Lung (tissue), 12 donors: ENCODE results near the gene DNAJB12. TPM values are rescaled to one million over a fixed set of nuclear protein-coding genes. Genes with fewer than 3 reads are reported as not detected.

Experiments
- ATAC-seq: fragments of 200-7000 bp; cut with Tn5 transposase; one replicate; pipeline ENCODE4 v1.9.1; 2020; ENCODE audit warnings: moderate number of reproducible peaks; ENCODE audit not compliant: insufficient read depth, low FRiP score
- DNase-seq, 3 donors: peaks; one replicate each; pipeline ENCODE4 v3.0.0-alpha.2; 2013 to 2017
- H3K27ac ChIP-seq, 2 donors: one replicate each; pipeline ENCODE4 v1.5.1; 2013; ENCODE audit warnings: mild to moderate bottlenecking in 2 of 2, moderate library complexity in 2 of 2, control low read depth in 1 of 2, inconsistent platforms in 1 of 2, low read depth in 1 of 2, low read length in 1 of 2
- H3K27me3 ChIP-seq, 3 donors: one replicate each; pipeline ENCODE4 v1.5.1; 2013; ENCODE audit warnings: low read length in 2 of 3; ENCODE audit not compliant: control insufficient read depth in 3 of 3, insufficient read depth in 3 of 3
- H3K36me3 ChIP-seq, 4 donors: one replicate each; pipeline ENCODE4 v1.5.1; 2013; ENCODE audit warnings: low read length in 4 of 4, mild to moderate bottlenecking in 1 of 4, moderate library complexity in 1 of 4; ENCODE audit not compliant: control insufficient read depth in 4 of 4, insufficient read depth in 4 of 4
- H3K4me1 ChIP-seq, 5 donors: one replicate each; pipeline ENCODE4 v1.5.1; 2013; ENCODE audit warnings: low read length in 5 of 5, mild to moderate bottlenecking in 2 of 5, moderate library complexity in 1 of 5; ENCODE audit not compliant: control insufficient read depth in 5 of 5, insufficient read depth in 5 of 5
- H3K4me3 ChIP-seq: one replicate; pipeline ENCODE4 v1.5.1; 2013; ENCODE audit warnings: mild to moderate bottlenecking, control low read depth, moderate library complexity
- H3K9ac ChIP-seq, 2 donors: one replicate each; pipeline ENCODE4 v1.5.1; 2013; ENCODE audit warnings: low read length in 2 of 2, control low read depth in 1 of 2; ENCODE audit not compliant: insufficient read depth in 1 of 2
- H3K9me3 ChIP-seq, 4 donors: one replicate each; pipeline ENCODE4 v1.5.1; 2013; ENCODE audit warnings: low read length in 3 of 4, mild to moderate bottlenecking in 1 of 4, moderate library complexity in 1 of 4; ENCODE audit not compliant: control insufficient read depth in 4 of 4, insufficient read depth in 3 of 4
- WGBS, 2 donors: extraction: QIAGEN DNeasy Blood & Tissue Kit; methylation state at CpG; one replicate each; pipeline ENCODE4 v1.1.7; 2013; 5-methylcytosine and 5-hydroxymethylcytosine counted together
- polyA plus RNA-seq, 2 donors: library from polyadenylated mRNA; stranded (reverse); fragments of 200-250 nt; gene quantifications; one replicate each; pipeline ENCODE4 v1.2.1, GENCODE V29; 2013
- total RNA-seq, 2 donors: library from RNA; depleted of rRNA in 1 of 2; stranded (reverse); fragments of >200 nt in 1 of 2; gene quantifications; one replicate each; pipeline ENCODE4 v1.2.1, GENCODE V29; 2014 to 2021
- TF ChIP-seq, protein P1 (sequence below): IDR thresholded peaks from 2 replicates; pipeline ENCODE4 v1.5.1; 2012; ENCODE audit warnings: mild to moderate bottlenecking; ENCODE audit errors: control extremely low read depth, extremely low read depth
- donor health status: control.
- donor health status: control.
- donor health status: Bipolar disorder and iron deficiency.
- donor health status: healthy.
- donor health status: DM: yes; HTN: yes; CAD: no.

DNAJB12 gene
- total and polyA plus RNA-seq, 4 donors = 30.0 to 38.7 (median 32.1) TPM

- Histone ChIP-seq H3K9me3 (no peaks in the 10 kb centered on the region), H3K4me3 (no peak overlapping the region), H3K27me3 (no peaks in the 10 kb centered on the region), H3K36me3 (no peaks in the 10 kb centered on the region), H3K9ac (no peak overlapping the region), H3K27ac (peak overlapping the region; percentile 46 to 80), H3K4me1 (peaks cover 21 to 56% (median 36%) of the 10 kb centered on the region in 5 donors)
- no peak for DNase-seq
- TF ChIP-seq, protein P1, sequence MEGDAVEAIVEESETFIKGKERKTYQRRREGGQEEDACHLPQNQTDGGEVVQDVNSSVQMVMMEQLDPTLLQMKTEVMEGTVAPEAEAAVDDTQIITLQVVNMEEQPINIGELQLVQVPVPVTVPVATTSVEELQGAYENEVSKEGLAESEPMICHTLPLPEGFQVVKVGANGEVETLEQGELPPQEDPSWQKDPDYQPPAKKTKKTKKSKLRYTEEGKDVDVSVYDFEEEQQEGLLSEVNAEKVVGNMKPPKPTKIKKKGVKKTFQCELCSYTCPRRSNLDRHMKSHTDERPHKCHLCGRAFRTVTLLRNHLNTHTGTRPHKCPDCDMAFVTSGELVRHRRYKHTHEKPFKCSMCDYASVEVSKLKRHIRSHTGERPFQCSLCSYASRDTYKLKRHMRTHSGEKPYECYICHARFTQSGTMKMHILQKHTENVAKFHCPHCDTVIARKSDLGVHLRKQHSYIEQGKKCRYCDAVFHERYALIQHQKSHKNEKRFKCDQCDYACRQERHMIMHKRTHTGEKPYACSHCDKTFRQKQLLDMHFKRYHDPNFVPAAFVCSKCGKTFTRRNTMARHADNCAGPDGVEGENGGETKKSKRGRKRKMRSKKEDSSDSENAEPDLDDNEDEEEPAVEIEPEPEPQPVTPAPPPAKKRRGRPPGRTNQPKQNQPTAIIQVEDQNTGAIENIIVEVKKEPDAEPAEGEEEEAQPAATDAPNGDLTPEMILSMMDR = no peak
- ATAC-seq = no peak
- WGBS, 2 donors = 54 to 65% methylated on average over 12 of the region's 12 CpGs
Measured at GRCh38 chr10:72316748-72317435, 37.8 kb downstream of the DNAJB12 start.

GRCh38 chr10:72316386-72316700 lies 38.4 kb downstream of the DNAJB12 start:
- Histone ChIP-seq H3K4me3 (no peak overlapping the region), H3K36me3 (no peaks in the 10 kb centered on the region), H3K9me3 (no peaks in the 10 kb centered on the region), H3K9ac (no peak overlapping the region), H3K27me3 (no peaks in the 10 kb centered on the region), H3K4me1 (peaks cover 20 to 50% (median 33%) of the 10 kb centered on the region in 5 donors), H3K27ac (peak overlapping the region; percentile 46 to 80)
- WGBS, 2 donors = 27 to 55% methylated on average over 3 of the region's 3 CpGs
- DNase-seq (no peak), ATAC-seq (no peak)
- TF ChIP-seq, protein P1 = no peak

DNA sequence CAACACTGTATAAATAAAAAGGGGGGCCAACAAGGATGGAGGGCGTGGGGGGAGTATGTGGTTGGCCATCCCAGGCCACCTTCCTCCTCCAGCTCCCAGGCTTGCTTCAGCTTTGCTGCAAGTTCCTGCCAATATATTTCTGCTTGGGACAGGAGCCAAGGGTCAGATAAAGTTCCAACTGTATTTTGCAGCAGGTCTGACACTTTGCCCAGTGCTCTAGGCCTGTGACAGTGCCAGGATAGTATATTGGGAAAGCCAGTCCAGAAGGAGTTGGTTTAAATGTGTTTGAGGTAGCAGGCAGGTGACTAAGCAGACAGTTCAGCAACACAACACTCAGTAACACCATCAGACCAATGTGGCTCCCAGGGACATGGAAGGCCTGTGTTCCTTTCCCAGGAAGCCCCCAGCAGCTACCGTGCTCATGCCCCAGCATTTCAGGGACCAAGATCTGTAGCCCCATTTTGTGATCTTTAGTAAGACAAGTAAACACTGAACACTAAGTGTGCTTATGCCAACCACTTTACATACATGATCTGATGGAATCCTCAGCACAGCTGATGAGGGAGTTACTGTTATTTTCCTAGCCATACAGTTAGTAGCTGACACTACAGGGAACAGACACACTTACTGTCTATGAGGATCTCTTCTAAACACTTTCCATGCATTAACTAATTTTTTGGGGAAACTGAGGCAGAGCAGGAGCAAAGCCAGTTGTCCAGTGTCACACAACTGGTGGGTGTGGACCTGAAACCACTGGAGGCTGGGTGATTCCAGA lies 38.9 kb downstream of the DNAJB12 start:
- Histone ChIP-seq H3K36me3 (no peaks in the 10 kb centered on the region), H3K4me1 (peaks cover 15 to 46% (median 32%) of the 10 kb centered on the region in 5 donors), H3K4me3 (no peak overlapping the region), H3K9me3 (no peaks in the 10 kb centered on the region), H3K9ac (no peak overlapping the region), H3K27ac (peak overlapping the region; percentile 46 to 80), H3K27me3 (no peaks in the 10 kb centered on the region)
- peak; percentile 83 to 96 (median 87) for DNase-seq
- TF ChIP-seq, protein P1 = no peak
- ATAC-seq = peak; percentile 20
- 12 to 14% methylated on average over 2 of the region's 2 CpGs for WGBS, 2 donors
